ENCODE measurements around the gene DCP1B.

The DCP1B gene

DNA sequence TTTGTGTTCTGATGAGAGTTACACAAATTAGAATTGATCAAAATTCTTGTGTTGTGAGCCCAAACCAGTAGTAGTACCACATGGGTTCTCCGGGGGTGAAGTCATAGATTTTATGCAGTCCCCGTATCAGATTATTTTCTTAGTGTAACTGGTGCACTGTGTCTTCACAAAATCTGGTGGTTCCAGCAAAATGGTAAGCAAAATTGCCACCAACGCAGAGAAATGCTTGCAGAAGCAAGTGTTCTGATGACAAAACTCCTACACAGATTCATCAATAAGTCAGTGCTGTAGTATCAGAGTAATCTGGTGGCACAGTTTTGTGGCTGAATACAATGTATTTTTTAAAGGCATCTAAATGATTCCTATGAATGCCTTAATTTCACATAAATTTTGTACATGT lies 84.5 kb downstream of the DCP1B start:
- no peak for TF ChIP-seq CTCF (IDR thresholded peaks at IDR 0.05)

DNA sequence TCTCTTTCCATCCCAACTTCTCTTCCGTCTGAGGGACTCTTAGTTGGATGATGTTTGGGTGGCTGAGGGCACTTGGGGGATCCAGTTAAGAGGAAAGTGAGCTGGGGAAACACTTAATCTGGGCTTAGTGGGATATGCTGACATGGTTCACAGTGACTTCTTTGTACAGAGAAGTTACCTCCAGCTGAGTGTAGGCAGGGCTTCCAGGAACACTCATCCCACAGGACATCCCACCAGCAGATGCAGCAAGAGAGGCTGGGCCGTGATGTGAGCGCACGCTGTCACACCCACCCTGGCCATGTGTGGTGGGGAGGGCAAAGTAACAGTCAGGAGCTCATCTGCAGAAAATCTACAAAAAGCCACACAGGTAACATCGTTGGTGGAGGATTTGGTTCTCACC lies 85.0 kb downstream of the DCP1B start:
- no peak for TF ChIP-seq CTCF (IDR thresholded peaks at IDR 0.05)

GRCh38 chr12:1918884-1919236 lies 85.4 kb downstream of the DCP1B start:
- TF ChIP-seq CTCF (IDR thresholded peaks at IDR 0.05), result no peak

DNA sequence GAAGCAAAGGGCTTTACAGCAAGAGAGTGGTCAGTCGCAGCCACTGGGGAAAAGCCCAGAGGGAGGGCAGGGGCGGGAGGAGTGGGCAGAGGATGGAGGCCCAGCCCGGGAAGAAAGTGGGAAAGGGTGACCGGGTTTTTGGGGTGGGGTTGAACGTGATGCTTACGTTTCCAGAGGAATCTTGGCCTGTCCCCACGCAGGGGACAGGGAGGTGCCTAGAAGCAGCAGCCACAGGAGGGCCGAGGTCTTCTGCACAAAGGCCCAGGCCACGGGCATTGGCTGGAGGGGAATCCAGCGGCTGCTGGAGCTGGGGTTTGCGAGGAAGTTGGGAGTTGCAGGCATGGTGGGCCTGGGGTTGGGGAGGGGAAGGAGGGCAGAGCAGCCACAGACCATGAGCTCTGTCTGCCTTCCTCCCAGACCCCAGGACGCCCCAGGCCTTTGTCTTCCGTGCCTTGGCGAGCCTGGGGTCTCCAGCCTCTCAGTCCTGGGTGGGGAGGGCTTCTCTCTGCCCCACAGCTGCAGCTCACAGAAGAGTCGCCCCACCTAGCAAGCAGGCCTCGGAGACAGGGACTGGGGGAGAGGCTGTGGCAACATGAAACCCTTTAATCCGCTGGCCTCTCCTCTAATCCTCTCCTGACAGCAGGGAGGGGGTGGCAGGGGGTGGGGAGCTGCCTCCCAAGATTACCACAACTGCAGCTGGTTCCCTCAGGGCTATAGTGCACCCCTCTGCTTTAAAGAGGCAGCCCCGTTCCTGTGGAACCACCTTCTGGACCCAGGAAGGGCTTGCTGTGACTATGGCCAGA lies 86.0 kb downstream of the DCP1B start, which contains the start of gene CACNA2D4:
CACNA2D4 (minus strand) TSS at position 572 of the 803 bp plus-strand sequence; CDS start at position 393, 179 bp downstream.
- TF ChIP-seq CTCF (IDR thresholded peaks at IDR 0.05), result no peak

- no peak for TF ChIP-seq CTCF (IDR thresholded peaks at IDR 0.05)
Measured at GRCh38 chr12:1917172-1918070, 86.8 kb downstream of the DCP1B start.

GRCh38 chr12:1916371-1917171 lies 87.7 kb downstream of the DCP1B start:
- no peak for TF ChIP-seq CTCF (IDR thresholded peaks at IDR 0.05)

Data from LNCAP (cell line).